ENCODE measurements around the gene GHRL. TPM values are rescaled to one million over a fixed set of nuclear protein-coding genes. Genes with fewer than 3 reads are reported as not detected.

The GHRL gene
- total RNA-seq, 1 experiment from 2014 or later: not detected

DNA sequence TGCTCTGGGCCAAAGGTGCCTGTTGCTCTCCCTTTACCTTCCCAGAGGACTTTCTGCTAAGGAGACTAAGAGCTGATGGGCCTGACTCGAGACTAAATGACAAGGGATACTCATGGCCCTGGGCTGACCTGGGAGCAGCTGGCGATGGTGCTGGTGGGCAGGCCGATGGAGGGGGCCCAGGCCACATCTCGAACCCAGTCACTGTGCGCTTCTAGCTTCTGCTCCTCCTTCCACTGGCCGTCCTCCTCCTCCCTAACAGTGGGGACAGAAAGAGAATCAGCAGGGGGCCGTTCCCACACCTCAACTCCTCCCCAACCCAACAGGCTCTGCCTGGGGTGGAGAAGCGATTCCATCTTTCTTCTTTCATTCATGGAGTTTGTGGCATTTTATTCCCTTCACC, 12.2 kb upstream of the GHRL start:
- no peak for DNase-seq (ENCODE audit: low read depth, low spot score)
- Histone ChIP-seq H3K79me2 (ENCODE audit: insufficient read depth, low read length) (no peaks in the 10 kb centered on the region), H3K27ac (ENCODE audit: low read depth, low read length) (no peak overlapping the region), H3K4me2 (ENCODE audit: low read length) (no peak overlapping the region), H3K27me3 (ENCODE audit: insufficient read depth, low read length) (no peaks in the 10 kb centered on the region), H3K9me2 (ENCODE audit: insufficient read depth) (no peaks in the 10 kb centered on the region), H3K9ac (ENCODE audit: low read length) (no peak overlapping the region), H4K20me1 (ENCODE audit: insufficient read depth) (no peaks in the 10 kb centered on the region), H3K4me1 (ENCODE audit: control insufficient read depth in 1 of 2, insufficient read depth in 2 of 2, low read length in 2 of 2) (no peaks in the 10 kb centered on the region), H3K36me3 (ENCODE audit: control insufficient read depth in 1 of 2, insufficient read depth in 2 of 2, low read length in 2 of 2) (peaks cover 46 to 58% of the 10 kb centered on the region in 2 experiments), H2AFZ (ENCODE audit: low read depth, low read length, poor library complexity, severe bottlenecking) (no peak overlapping the region), H3K4me3 (replicated peaks in 1 of 2; ENCODE audit: low read depth in 1 of 2, low read length in 2 of 2) (no peak overlapping the region), H3K9me3 (ENCODE audit: control insufficient read depth in 1 of 2, insufficient read depth in 1 of 2, low read depth in 1 of 2, low read length in 2 of 2) (no peaks in the 10 kb centered on the region)
- CTCF ChIA-PET: no interaction called here
- POLR2A ChIA-PET: no interaction called here
- RAD21 ChIA-PET (ENCODE audit: low non-redundant PET in 1 of 2, low total read pairs in 2 of 2, uncharacterized antibody in 2 of 2, unreplicated experiment in 2 of 2): no interaction called here
- TF ChIP-seq ELF1 (IDR thresholded peaks at IDR 0.05; ENCODE audit: borderline replicate concordance, low read depth): no peak
- TF ChIP-seq SIN3A (IDR thresholded peaks at IDR 0.05; ENCODE audit: low read depth): no peak
- no peak for TF ChIP-seq RAD21 (IDR thresholded peaks at IDR 0.05; ENCODE audit: low read depth)
- no peak for TF ChIP-seq CEBPB (IDR thresholded peaks at IDR 0.05; ENCODE audit: low read depth)
- no peak for TF ChIP-seq TCF7L2 (IDR thresholded peaks at IDR 0.05; ENCODE audit: borderline replicate concordance, extremely low read depth, insufficient read depth, insufficient read length)
- intact Hi-C loops (cut with micrococcal nuclease): no loop called here
- BruUV-seq (replicated peaks): no TSS peak
- no peak for ATAC-seq

DNA sequence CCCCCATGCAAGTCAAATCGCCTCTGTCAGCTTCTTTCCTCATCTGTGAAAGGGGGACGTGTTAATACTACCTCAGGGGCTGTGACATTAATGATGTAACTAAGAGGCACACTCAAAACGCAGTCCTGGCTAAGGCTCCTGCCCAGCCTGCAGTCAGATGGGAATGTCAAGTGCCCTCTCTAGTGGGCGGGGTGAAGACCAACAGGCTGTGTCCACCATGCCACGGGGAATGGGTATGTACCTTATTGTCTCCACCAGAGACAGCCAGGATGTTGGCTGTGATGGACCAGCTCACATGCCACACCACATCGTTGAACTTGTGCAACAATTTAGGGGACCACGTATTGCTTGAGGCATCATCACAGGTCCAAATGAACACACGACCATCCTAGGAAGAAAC, 11.0 kb upstream of the GHRL start:
- Histone ChIP-seq H3K4me1 (ENCODE audit: control insufficient read depth in 1 of 2, insufficient read depth in 2 of 2, low read length in 2 of 2) (no peaks in the 10 kb centered on the region), H4K20me1 (ENCODE audit: insufficient read depth) (no peaks in the 10 kb centered on the region), H2AFZ (ENCODE audit: low read depth, low read length, poor library complexity, severe bottlenecking) (no peak overlapping the region), H3K9me2 (ENCODE audit: insufficient read depth) (no peaks in the 10 kb centered on the region), H3K9ac (ENCODE audit: low read length) (no peak overlapping the region), H3K79me2 (ENCODE audit: insufficient read depth, low read length) (no peaks in the 10 kb centered on the region), H3K27me3 (ENCODE audit: insufficient read depth, low read length) (no peaks in the 10 kb centered on the region), H3K4me2 (ENCODE audit: low read length) (no peak overlapping the region), H3K27ac (ENCODE audit: low read depth, low read length) (no peak overlapping the region), H3K4me3 (replicated peaks in 1 of 2; ENCODE audit: low read depth in 1 of 2, low read length in 2 of 2) (no peak overlapping the region), H3K9me3 (ENCODE audit: control insufficient read depth in 1 of 2, insufficient read depth in 1 of 2, low read depth in 1 of 2, low read length in 2 of 2) (no peaks in the 10 kb centered on the region), H3K36me3 (ENCODE audit: control insufficient read depth in 1 of 2, insufficient read depth in 2 of 2, low read length in 2 of 2) (peaks cover 40 to 50% of the 10 kb centered on the region in 2 experiments)
- DNase-seq (ENCODE audit: low read depth, low spot score): no peak
- ChIA-PET POLR2A (no interaction called here), RAD21 (ENCODE audit: low non-redundant PET in 1 of 2, low total read pairs in 2 of 2, uncharacterized antibody in 2 of 2, unreplicated experiment in 2 of 2) (no interaction called here), CTCF (no interaction called here)
- ATAC-seq: 0 out of 2 replicates have a peak, but pooled peaks have one; percentile 18
- intact Hi-C loops (cut with micrococcal nuclease): no loop called here
- no TSS peak for BruUV-seq (replicated peaks)
- TF ChIP-seq, protein P1, sequence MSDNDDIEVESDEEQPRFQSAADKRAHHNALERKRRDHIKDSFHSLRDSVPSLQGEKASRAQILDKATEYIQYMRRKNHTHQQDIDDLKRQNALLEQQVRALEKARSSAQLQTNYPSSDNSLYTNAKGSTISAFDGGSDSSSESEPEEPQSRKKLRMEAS (IDR thresholded peaks at IDR 0.05): no peak
- TF ChIP-seq ATF3 (IDR thresholded peaks at IDR 0.05): no peak
- no peak for TF ChIP-seq TCF7L2 (IDR thresholded peaks at IDR 0.05; ENCODE audit: borderline replicate concordance, extremely low read depth, insufficient read depth, insufficient read length)
- no peak for TF ChIP-seq YY1 (IDR thresholded peaks at IDR 0.05; ENCODE audit: extremely low read depth, insufficient replicate concordance, low read depth, low read length)
- TF ChIP-seq, protein P2, sequence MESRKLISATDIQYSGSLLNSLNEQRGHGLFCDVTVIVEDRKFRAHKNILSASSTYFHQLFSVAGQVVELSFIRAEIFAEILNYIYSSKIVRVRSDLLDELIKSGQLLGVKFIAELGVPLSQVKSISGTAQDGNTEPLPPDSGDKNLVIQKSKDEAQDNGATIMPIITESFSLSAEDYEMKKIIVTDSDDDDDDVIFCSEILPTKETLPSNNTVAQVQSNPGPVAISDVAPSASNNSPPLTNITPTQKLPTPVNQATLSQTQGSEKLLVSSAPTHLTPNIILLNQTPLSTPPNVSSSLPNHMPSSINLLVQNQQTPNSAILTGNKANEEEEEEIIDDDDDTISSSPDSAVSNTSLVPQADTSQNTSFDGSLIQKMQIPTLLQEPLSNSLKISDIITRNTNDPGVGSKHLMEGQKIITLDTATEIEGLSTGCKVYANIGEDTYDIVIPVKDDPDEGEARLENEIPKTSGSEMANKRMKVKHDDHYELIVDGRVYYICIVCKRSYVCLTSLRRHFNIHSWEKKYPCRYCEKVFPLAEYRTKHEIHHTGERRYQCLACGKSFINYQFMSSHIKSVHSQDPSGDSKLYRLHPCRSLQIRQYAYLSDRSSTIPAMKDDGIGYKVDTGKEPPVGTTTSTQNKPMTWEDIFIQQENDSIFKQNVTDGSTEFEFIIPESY (IDR thresholded peaks at IDR 0.05; ENCODE audit: extremely low read depth, insufficient replicate concordance, low read length): no peak
- no peak for TF ChIP-seq ZFX (IDR thresholded peaks at IDR 0.05)
- TF ChIP-seq POLR2AphosphoS5 (IDR thresholded peaks at IDR 0.05; ENCODE audit: low read depth, low read length): no peak
- TF ChIP-seq ZNF274 (IDR thresholded peaks at IDR 0.05; ENCODE audit: low read depth, low read length): no peak
- TF ChIP-seq SIN3A (IDR thresholded peaks at IDR 0.05; ENCODE audit: low read depth): no peak
- TF ChIP-seq ELF1 (IDR thresholded peaks at IDR 0.05; ENCODE audit: borderline replicate concordance, low read depth): no peak
- TF ChIP-seq POLR2A (IDR thresholded peaks at IDR 0.05; ENCODE audit: borderline replicate concordance, extremely low read depth, insufficient read depth, insufficient read length): no peak
- no peak for TF ChIP-seq CTCF (IDR thresholded peaks at IDR 0.05 in 2 of 3, conservative IDR thresholded peaks at IDR 0.05 in 1 of 3; ENCODE audit: borderline replicate concordance in 1 of 3, insufficient read depth in 1 of 3, low read depth in 2 of 3, low read length in 2 of 3)
- TF ChIP-seq CEBPB (IDR thresholded peaks at IDR 0.05; ENCODE audit: low read depth): no peak
- TF ChIP-seq CBX3 (IDR thresholded peaks at IDR 0.05; ENCODE audit: low read depth): no peak
- TF ChIP-seq FOSL1 (IDR thresholded peaks at IDR 0.05; ENCODE audit: low read depth): no peak
- TF ChIP-seq SP1 (IDR thresholded peaks at IDR 0.05; ENCODE audit: low read depth): no peak

Data from HCT116 (cell line).